ENCODE results near the gene MAB21L4.
A peak's percentile ranks its signal among the peaks of the same experiment; 100 is the strongest.

Gene MAB21L4

DNA sequence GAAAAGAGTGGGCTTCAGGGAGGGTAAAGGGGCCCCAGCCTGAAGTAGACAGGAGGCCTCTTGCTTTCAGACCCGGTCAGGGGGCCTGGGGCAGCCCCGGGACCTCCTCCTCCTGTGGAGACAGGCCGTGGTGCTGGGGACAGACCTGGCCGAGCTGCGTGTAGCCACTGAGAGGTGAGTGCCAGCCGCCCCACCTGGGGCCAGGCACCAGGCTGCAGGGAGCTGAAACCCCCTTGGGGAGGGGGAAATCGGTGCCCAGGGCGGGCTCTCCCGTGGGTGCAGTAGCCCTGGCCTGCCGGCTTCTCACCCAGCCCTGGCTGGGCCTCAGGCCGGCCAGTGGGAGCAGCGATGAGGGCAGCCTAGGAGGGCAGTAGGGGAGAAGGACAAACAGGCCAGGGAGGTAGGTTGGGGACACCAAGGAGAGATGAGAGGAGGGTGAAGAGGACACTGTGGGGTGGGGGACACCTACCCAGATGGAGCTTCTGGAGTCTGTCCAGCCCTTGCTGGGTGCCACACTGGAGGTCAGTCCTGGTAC, 34.2 kb upstream of the MAB21L4 start:
- H3K4me3 ChIP-seq (ENCODE audit: low read depth, low read length): no peak overlapping the region
- no peak for TF ChIP-seq CTCF (IDR thresholded peaks at IDR 0.05; ENCODE audit: insufficient read depth, low read length, missing control alignments)
- DNase-seq (ENCODE audit: low read depth, low spot score): no peak
- ChIA-PET POLR2A (no interaction called here), CTCF (interaction anchor here (1.6 kb wide), 1 partner anchor 16 kb away, joined by 3 read pairs; no protein-coding TSS in a partner anchor)

DNA sequence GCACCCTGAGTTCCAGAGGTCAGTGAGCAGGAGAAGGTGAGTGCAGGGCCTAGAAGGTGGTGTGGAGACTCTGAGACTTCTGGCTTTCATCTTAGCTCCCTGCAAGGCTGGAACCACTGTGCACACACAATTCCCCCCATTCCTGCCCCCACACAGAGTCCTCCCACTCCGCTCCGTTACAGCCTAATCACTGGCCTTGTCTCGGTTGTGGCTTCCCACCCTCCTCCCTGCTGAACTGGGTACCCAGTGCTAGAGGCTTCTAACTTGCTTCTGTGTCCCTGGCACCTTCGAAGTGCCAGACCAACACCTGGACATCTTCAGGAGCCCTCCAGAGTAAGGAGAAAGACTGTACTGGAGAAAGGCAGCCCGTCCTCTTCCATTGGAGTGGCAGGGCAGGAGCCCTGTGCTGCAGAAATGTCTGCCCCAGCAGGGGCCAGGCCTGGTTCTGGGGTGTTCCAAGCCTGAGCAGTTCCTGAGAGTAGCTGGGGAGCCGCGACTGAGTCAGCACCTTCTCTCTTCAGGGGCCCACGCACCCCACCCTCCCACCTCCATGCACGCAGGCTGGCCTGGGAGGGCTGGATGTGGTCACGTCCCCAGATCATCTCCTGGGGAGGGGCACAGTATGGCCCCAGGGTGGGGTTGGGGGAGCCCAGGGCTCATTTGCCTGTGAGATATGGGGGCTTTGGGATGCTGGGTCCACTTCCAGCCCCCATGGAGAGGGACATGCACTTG, 33.6 kb upstream of the MAB21L4 start:
- no peak for DNase-seq (ENCODE audit: low read depth, low spot score)
- no peak for TF ChIP-seq CTCF (IDR thresholded peaks at IDR 0.05; ENCODE audit: insufficient read depth, low read length, missing control alignments)
- no peak overlapping the region for H3K4me3 ChIP-seq (ENCODE audit: low read depth, low read length)
- ChIA-PET POLR2A (no interaction called here), CTCF (interaction anchor here (1.6 kb wide), 1 partner anchor 15 kb away, joined by 3 read pairs; no protein-coding TSS in a partner anchor)

- ChIA-PET POLR2A (no interaction called here), CTCF (interaction anchor here (1.6 to 3.2 kb wide), 2 partner anchors 14 kb away, joined by 3 to 31 read pairs; no protein-coding TSS in a partner anchor)
- no peak for TF ChIP-seq CTCF (IDR thresholded peaks at IDR 0.05; ENCODE audit: insufficient read depth, low read length, missing control alignments)
- H3K4me3 ChIP-seq (ENCODE audit: low read depth, low read length): no peak overlapping the region
- no peak for DNase-seq (ENCODE audit: low read depth, low spot score)
These were observed 32.8 kb upstream of the MAB21L4 start for GRCh38 chr2:240928476-240929363.

DNA sequence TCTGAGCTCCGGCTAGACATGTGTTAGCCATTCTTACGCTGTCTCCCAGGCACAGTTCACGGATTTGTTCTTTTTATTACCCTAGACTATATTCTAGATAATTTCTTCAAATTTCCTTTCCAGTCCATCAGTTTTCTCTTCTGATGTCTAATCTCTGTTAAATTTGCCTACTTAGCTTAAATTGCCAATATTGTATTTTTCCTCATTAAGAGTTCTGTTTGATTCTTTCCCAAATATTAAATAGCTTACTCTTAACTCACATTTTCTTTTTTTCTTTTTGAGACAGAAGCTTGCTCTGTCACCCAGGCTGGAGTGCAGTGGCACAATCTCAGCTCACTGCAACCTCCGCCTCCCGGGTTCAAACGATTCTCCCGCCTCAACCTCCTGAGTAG, 31.4 kb upstream of the MAB21L4 start:
- no peak for TF ChIP-seq CTCF (IDR thresholded peaks at IDR 0.05; ENCODE audit: insufficient read depth, low read length, missing control alignments)
- no peak for DNase-seq (ENCODE audit: low read depth, low spot score)
- CTCF ChIA-PET: interaction anchor here (3.2 kb wide), 1 partner anchor 12 kb away, joined by 31 read pairs; no protein-coding TSS in a partner anchor
- H3K4me3 ChIP-seq (ENCODE audit: low read depth, low read length): no peak overlapping the region
- POLR2A ChIA-PET: no interaction called here

GRCh38 chr2:240926516-240927389, 30.8 kb upstream of the MAB21L4 start:
- CTCF ChIA-PET: interaction anchor here (3.2 kb wide), 1 partner anchor 12 kb away, joined by 31 read pairs; no protein-coding TSS in a partner anchor
- TF ChIP-seq CTCF (IDR thresholded peaks at IDR 0.05; ENCODE audit: insufficient read depth, low read length, missing control alignments): no peak
- no peak for DNase-seq (ENCODE audit: low read depth, low spot score)
- H3K4me3 ChIP-seq (ENCODE audit: low read depth, low read length): peak overlapping the region; percentile 38
- POLR2A ChIA-PET: no interaction called here
